Adrenal gland (tissue), 12 donors: ENCODE results near the gene SMIM5. TPM values are rescaled to one million over a fixed set of nuclear protein-coding genes. Genes with fewer than 3 reads are reported as not detected.

ENCODE experiments used
- DNase-seq, 7 donors: peaks; one replicate each; pipeline ENCODE4 v3.0.0-alpha.2; 2019 to 2020
- H3K27ac ChIP-seq, 5 donors: fragments of 200-600 bp; sonication (generic) in 4 of 5; 1 replicate in 3 of 5; 2 replicates in 2 of 5; pipeline versions ENCODE4 v1.5.1 to v1.8.0; 2016 to 2020; ENCODE audit warnings: mild to moderate bottlenecking in 1 of 5
- H3K27me3 ChIP-seq: fragments of 200-600 bp; 2 replicates; pipeline ENCODE4 v1.8.0; 2021
- H3K36me3 ChIP-seq, 2 donors: fragments of 200-600 bp; replicated peaks in 1 of 2; 1 replicate in 1 of 2; 2 replicates in 1 of 2; pipeline versions ENCODE4 v1.5.1 to v1.8.0; 2018 to 2022
- H3K4me1 ChIP-seq, 2 donors: fragments of 200-600 bp; replicated peaks in 1 of 2; 1 replicate in 1 of 2; 2 replicates in 1 of 2; pipeline versions ENCODE4 v1.5.1 to v1.8.0; 2018 to 2021
- H3K4me3 ChIP-seq, 4 donors: fragments of 200-600 bp; sonication (generic) in 3 of 4; one replicate each; pipeline ENCODE4 v1.5.1; 2016 to 2018
- H3K9me3 ChIP-seq, 3 donors: fragments of 200-600 bp; sonication (generic) in 1 of 3; replicated peaks in 1 of 3; 1 replicate in 2 of 3; 2 replicates in 1 of 3; pipeline versions ENCODE4 v1.5.1 to v1.8.0; 2016 to 2021
- CTCF ChIP-seq, 6 experiments: fragments of 450-650 bp in 4 of 6; fragments of 200-600 bp in 2 of 6; sonication (generic) in 1 of 6; IDR thresholded peaks; 1 replicate in 5 of 6; 2 replicates in 1 of 6; pipeline versions ENCODE4 v1.5.1 to v1.8.0; 2016 to 2021; ENCODE audit warnings: antibody characterized with exemption in 6 of 6, mild to moderate bottlenecking in 2 of 6, moderate library complexity in 1 of 6
- POLR2A ChIP-seq, 2 donors: fragments of 450-650 bp; IDR thresholded peaks; one replicate each; pipeline ENCODE4 v1.6.1; 2017; ENCODE audit warnings: antibody characterized with exemption in 2 of 2, mild to moderate bottlenecking in 2 of 2, moderate library complexity in 1 of 2
- WGBS, 4 donors: extraction: QIAGEN DNeasy Blood & Tissue Kit in 2 of 4; methylation state at CpG; one replicate each; pipeline versions ENCODE4 v1.1.5 to v1.1.7; 2013 to 2017; 5-methylcytosine and 5-hydroxymethylcytosine counted together
- intact Hi-C, 2 donors: fragments of 100-400 bp; cut with DNase I; formaldehyde crosslinking; loops; one replicate each; pipeline versions ENCODE4 v1.14.1 to v1.15.0; 2022 to 2023
- polyA plus RNA-seq, 3 donors: library from polyadenylated mRNA; stranded (reverse); fragments of 200-250 nt in 2 of 3; fragments of 350-450 nt in 1 of 3; fragmentation: Illumina TruSeq in 1 of 3; extraction: RNeasy Lipid Tissue Mini Kit (QIAGEN cat#74804) in 1 of 3; gene quantifications; one replicate each; pipeline ENCODE4 v1.2.3, GENCODE V29; 2013 to 2014
- total RNA-seq, 9 donors: library from RNA; depleted of rRNA in 4 of 9; stranded (reverse); fragments of >200 nt in 4 of 9; fragments of 120-200 nt in 1 of 9; fragmentation: NEBNext Ultra II Directional in 1 of 9; extraction: Animal tissue kit (Norgen Biotek cat#: 25700) in 1 of 9; gene quantifications; one replicate each; pipeline versions ENCODE4 v1.1.0 to v1.2.4, GENCODE V29; 2013 to 2023
- donor health status: healthy with polysubstance abuse.
- donor health status: Bipolar disorder and iron deficiency.
- donor health status: DM: yes; HTN: yes; CAD: no.
- donor health status: DM: no; HTN: no; CAD: no.
- donor health status: DM: no; HTN: no; CAD: no.
- donor health status: DM: yes; HTN: yes; CAD: no.

The SMIM5 gene
- total and polyA plus RNA-seq, 12 donors = 0.13 to 2.6 (median 0.77) TPM; not detected in 4

- H3K4me1 ChIP-seq = no peaks in the 10 kb centered on the region
- intact Hi-C loops = no loop called here
- no peak for TF ChIP-seq POLR2A (IDR thresholded peaks at IDR 0.05)
- no peak for TF ChIP-seq CTCF (IDR thresholded peaks at IDR 0.05)
- peaks cover 0 to 15% of the 10 kb centered on the region in 2 donors for H3K36me3 ChIP-seq
- no peaks in the 10 kb centered on the region for H3K27me3 ChIP-seq
- no peaks in the 10 kb centered on the region for H3K9me3 ChIP-seq
- no peak overlapping the region for H3K4me3 ChIP-seq
- 97 to 100% (median 97%) methylated on average over 5 to 6 of the region's 6 CpGs for WGBS, 4 donors
- DNase-seq = no peak
- H3K27ac ChIP-seq = peak overlapping the region in 1 of 5 donors; percentile 41
Observed at GRCh38 chr17:75646638-75646992, 13.4 kb downstream of the SMIM5 start.

DNA sequence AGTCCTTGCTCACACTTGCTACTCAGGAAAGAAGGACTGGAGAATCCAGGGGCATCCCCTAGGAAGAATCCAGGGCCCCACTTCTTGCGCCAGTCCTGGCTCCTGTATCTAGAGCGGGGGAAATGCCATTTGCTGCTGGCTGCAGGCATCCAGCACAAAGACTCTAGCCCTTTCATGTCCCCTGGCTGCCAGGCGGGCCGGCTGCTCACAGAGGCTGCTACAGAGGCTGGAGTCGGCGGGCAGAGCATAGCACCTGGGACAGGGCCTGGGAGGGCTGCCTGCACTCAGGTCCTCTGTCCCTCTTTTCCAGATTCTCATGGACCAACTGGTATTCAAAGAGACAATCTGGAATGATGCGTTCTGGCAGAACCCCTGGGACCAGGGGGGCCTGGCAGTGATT lies 13.8 kb downstream of the SMIM5 start:
- Histone ChIP-seq H3K27ac (no peak overlapping the region), H3K4me1 (no peaks in the 10 kb centered on the region), H3K36me3 (peaks cover 0 to 17% of the 10 kb centered on the region in 2 donors), H3K9me3 (no peaks in the 10 kb centered on the region), H3K4me3 (no peak overlapping the region), H3K27me3 (no peaks in the 10 kb centered on the region)
- WGBS, 4 donors = 92 to 94% (median 93%) methylated on average over 3 to 7 of the region's 7 CpGs
- DNase-seq = no peak
- TF ChIP-seq POLR2A (IDR thresholded peaks at IDR 0.05) (no peak), CTCF (IDR thresholded peaks at IDR 0.05) (no peak)
- intact Hi-C loops = no loop called here

DNA sequence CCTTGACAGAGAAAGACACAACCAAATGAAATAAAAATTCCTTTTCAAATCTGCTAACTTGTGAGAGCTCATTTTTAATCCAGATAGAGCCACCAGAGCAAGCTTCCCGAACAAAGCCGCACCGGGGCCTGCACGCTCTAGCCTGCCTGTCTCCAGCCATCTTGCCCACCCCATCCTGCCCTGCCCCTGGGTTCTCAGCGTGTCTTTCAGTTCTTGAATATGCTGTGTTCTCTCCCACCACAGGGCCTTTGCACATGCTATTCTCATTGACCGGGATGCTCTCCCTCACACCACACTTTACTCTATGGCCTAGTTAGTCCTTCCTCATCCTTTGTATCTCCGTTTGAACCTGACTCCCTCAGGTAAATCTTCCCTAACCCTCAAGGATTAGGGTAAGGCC lies 14.7 kb downstream of the SMIM5 start:
- Histone ChIP-seq H3K4me3 (no peak overlapping the region), H3K27ac (no peak overlapping the region), H3K27me3 (no peaks in the 10 kb centered on the region), H3K36me3 (peaks cover 0 to 17% of the 10 kb centered on the region in 2 donors), H3K9me3 (no peaks in the 10 kb centered on the region), H3K4me1 (no peaks in the 10 kb centered on the region)
- intact Hi-C loops = no loop called here
- TF ChIP-seq CTCF (IDR thresholded peaks at IDR 0.05) (no peak), POLR2A (IDR thresholded peaks at IDR 0.05) (no peak)
- DNase-seq = no peak
- 94 to 99% (median 98%) methylated on average over 7 of the region's 7 CpGs for WGBS, 4 donors

- H3K27ac ChIP-seq = no peak overlapping the region
- H3K36me3 ChIP-seq = peaks cover 0 to 21% of the 10 kb centered on the region in 2 donors
- TF ChIP-seq POLR2A (IDR thresholded peaks at IDR 0.05) (no peak), CTCF (IDR thresholded peaks at IDR 0.05) (no peak)
- H3K4me3 ChIP-seq = no peak overlapping the region
- no peaks in the 10 kb centered on the region for H3K9me3 ChIP-seq
- DNase-seq = no peak
- no peaks in the 10 kb centered on the region for H3K27me3 ChIP-seq
- H3K4me1 ChIP-seq = no peaks in the 10 kb centered on the region
- intact Hi-C loops = no loop called here
- 86 to 94% (median 92%) methylated on average over 5 to 6 of the region's 6 CpGs for WGBS, 4 donors
Observed at GRCh38 chr17:75649687-75650086, 16.5 kb downstream of the SMIM5 start.
